H9 (cell line): ENCODE measurements around the gene PYROXD2. TPM values are rescaled to one million over a fixed set of nuclear protein-coding genes. Genes with fewer than 3 reads are reported as not detected.

ENCODE experiments used
- DNase-seq: peaks from one replicate; pipeline ENCODE4 v3.0.0-alpha.2; 2017
- H2AFZ ChIP-seq: one replicate; pipeline ENCODE4 v1.6.1; 2013; ENCODE audit warnings: mild to moderate bottlenecking, low read length, control low read depth, moderate library complexity
- H2AK5ac ChIP-seq: 2 replicates; pipeline ENCODE4 v1.6.1; 2013; ENCODE audit warnings: low read length, control low read depth, mixed read lengths; ENCODE audit not compliant: insufficient read length
- H2BK120ac ChIP-seq: one replicate; pipeline ENCODE4 v1.6.1; 2013; ENCODE audit warnings: low read depth, mild to moderate bottlenecking, low read length, control low read depth, inconsistent platforms; ENCODE audit not compliant: poor library complexity, severe bottlenecking
- H2BK12ac ChIP-seq: 2 replicates; pipeline ENCODE4 v1.6.1; 2013; ENCODE audit warnings: low read length, control low read depth, mixed read lengths, low read depth; ENCODE audit not compliant: insufficient read length
- H2BK15ac ChIP-seq: 2 replicates; pipeline ENCODE4 v1.6.1; 2013; ENCODE audit warnings: low read depth, low read length, control low read depth
- H2BK20ac ChIP-seq: one replicate; pipeline ENCODE4 v1.6.1; 2013; ENCODE audit warnings: low read depth, mild to moderate bottlenecking, low read length, control low read depth, inconsistent platforms; ENCODE audit not compliant: poor library complexity, severe bottlenecking
- H2BK5ac ChIP-seq: 2 replicates; pipeline ENCODE4 v1.6.1; 2013; ENCODE audit warnings: low read length, control low read depth, mixed read lengths; ENCODE audit not compliant: insufficient read length
- H3K14ac ChIP-seq: 2 replicates; pipeline ENCODE4 v1.6.1; 2013; ENCODE audit warnings: low read length, control low read depth; ENCODE audit not compliant: insufficient read depth
- H3K18ac ChIP-seq: 2 replicates; pipeline ENCODE4 v1.6.1; 2013; ENCODE audit warnings: low read depth, mild to moderate bottlenecking, mixed read lengths, low read length, control low read depth; ENCODE audit not compliant: insufficient read length
- H3K23ac ChIP-seq: 2 replicates; pipeline ENCODE4 v1.6.1; 2013; ENCODE audit warnings: low read length, control low read depth, mixed read lengths, low read depth; ENCODE audit not compliant: insufficient read length
- H3K23me2 ChIP-seq: 2 replicates; pipeline ENCODE4 v1.6.1; 2013; ENCODE audit warnings: low read depth, mild to moderate bottlenecking, mixed read lengths, low read length, control low read depth; ENCODE audit not compliant: insufficient read length, poor library complexity, severe bottlenecking
- H3K27ac ChIP-seq: 2 replicates; pipeline ENCODE4 v1.5.1; 2013; ENCODE audit warnings: low read length, control low read depth, mixed read lengths, low read depth; ENCODE audit not compliant: insufficient read length
- H3K27me3 ChIP-seq: 2 replicates; pipeline ENCODE4 v1.6.1; 2013; ENCODE audit warnings: low read length, control low read depth, inconsistent platforms; ENCODE audit not compliant: insufficient read depth
- H3K4ac ChIP-seq: 2 replicates; pipeline ENCODE4 v1.6.1; 2013; ENCODE audit warnings: low read depth, mild to moderate bottlenecking, control low read depth, inconsistent platforms, low read length, moderate library complexity
- H3K4me1 ChIP-seq: 2 replicates; pipeline ENCODE4 v1.6.1; 2013; ENCODE audit warnings: low read length, control low read depth, inconsistent platforms; ENCODE audit not compliant: insufficient read depth
- H3K4me2 ChIP-seq: 2 replicates; pipeline ENCODE4 v1.6.1; 2013; ENCODE audit warnings: low read length, control low read depth, mixed read lengths; ENCODE audit not compliant: insufficient read length, insufficient read depth
- H3K56ac ChIP-seq: 2 replicates; pipeline ENCODE4 v1.6.1; 2013; ENCODE audit warnings: low read depth, mild to moderate bottlenecking, mixed read lengths, low read length, control low read depth; ENCODE audit not compliant: insufficient read length
- H3K79me1 ChIP-seq: 2 replicates; pipeline ENCODE4 v1.6.1; 2013; ENCODE audit warnings: low read depth, mild to moderate bottlenecking, moderate library complexity, low read length, control low read depth, inconsistent platforms; ENCODE audit not compliant: insufficient read depth, poor library complexity, severe bottlenecking
- H3K79me2 ChIP-seq: 2 replicates; pipeline ENCODE4 v1.6.1; 2013; ENCODE audit warnings: low read length, control low read depth, inconsistent platforms; ENCODE audit not compliant: insufficient read depth
- H3K9ac ChIP-seq: 2 replicates; pipeline ENCODE4 v1.6.1; 2013; ENCODE audit warnings: low read length, control low read depth, mixed read lengths; ENCODE audit not compliant: insufficient read length; ENCODE audit errors: extremely low read depth
- H3K9me3 ChIP-seq: one replicate; pipeline ENCODE4 v1.6.1; 2013; ENCODE audit warnings: low read depth, low read length, inconsistent platforms; ENCODE audit not compliant: control insufficient read depth
- H3T11ph ChIP-seq: one replicate; pipeline ENCODE4 v1.6.1; 2013; ENCODE audit warnings: mild to moderate bottlenecking, low read length, control low read depth, inconsistent platforms
- H4K20me1 ChIP-seq: one replicate; pipeline ENCODE4 v1.6.1; 2013; ENCODE audit not compliant: control insufficient read depth, insufficient read length, insufficient read depth
- H4K5ac ChIP-seq: 2 replicates; pipeline ENCODE4 v1.6.1; 2013; ENCODE audit warnings: low read depth, mild to moderate bottlenecking, mixed read lengths, low read length, control low read depth; ENCODE audit not compliant: insufficient read length
- H4K8ac ChIP-seq: replicated peaks from 2 replicates; pipeline ENCODE4 v1.6.1; 2013; ENCODE audit warnings: low read length, control low read depth, mixed read lengths, low read depth; ENCODE audit not compliant: insufficient read length
- H4K91ac ChIP-seq: 2 replicates; pipeline ENCODE4 v1.6.1; 2013; ENCODE audit warnings: low read depth, mild to moderate bottlenecking, moderate library complexity, mixed read lengths, low read length, control low read depth; ENCODE audit not compliant: insufficient read length
- H3K27ac Mint-ChIP-seq, 3 experiments: 2 replicates in 2 of 3; 3 replicates in 1 of 3; pipeline ENCODE4 v1.8.0; 2020 to 2021; ENCODE audit warnings: mixed read lengths in 3 of 3, mild to moderate bottlenecking in 1 of 3, moderate library complexity in 1 of 3
- H3K27me3 Mint-ChIP-seq: 2 replicates; pipeline ENCODE4 v1.8.0; 2021; ENCODE audit warnings: low read depth, mild to moderate bottlenecking, moderate library complexity, mixed read lengths
- H3K36me3 Mint-ChIP-seq, 3 experiments: 2 replicates in 2 of 3; 3 replicates in 1 of 3; pipeline ENCODE4 v1.8.0; 2020 to 2021; ENCODE audit warnings: low read depth in 3 of 3, mixed read lengths in 3 of 3; ENCODE audit not compliant: insufficient read depth in 1 of 3
- H3K4me1 Mint-ChIP-seq, 2 experiments: 2 replicates each; pipeline ENCODE4 v1.8.0; 2020; ENCODE audit warnings: mixed read lengths in 2 of 2
- H3K4me3 Mint-ChIP-seq, 2 experiments: 2 replicates in 1 of 2; 3 replicates in 1 of 2; pipeline ENCODE4 v1.8.0; 2020 to 2021; ENCODE audit warnings: mild to moderate bottlenecking in 2 of 2, mixed read lengths in 2 of 2, moderate library complexity in 1 of 2
- H3K9me3 Mint-ChIP-seq, 2 experiments: 2 replicates in 1 of 2; 3 replicates in 1 of 2; pipeline ENCODE4 v1.8.0; 2020; ENCODE audit warnings: mild to moderate bottlenecking in 2 of 2, mixed read lengths in 2 of 2, moderate library complexity in 1 of 2
- CTCF ChIP-seq: fragments of 200-600 bp; sonication (generic); conservative IDR thresholded peaks from 3 replicates; pipeline ENCODE4 v1.8.0; 2021; ENCODE audit warnings: antibody characterized with exemption, mild to moderate bottlenecking
- WGBS: extraction: QIAGEN DNeasy Blood & Tissue Kit; methylation state at CpG from one replicate; pipeline ENCODE4 v1.1.7; 2013; ENCODE audit warnings: missing lambda C conversion rate, low lambda C conversion rate, mixed read lengths; ENCODE audit not compliant: insufficient read length; ENCODE audit errors: extremely low coverage; 5-methylcytosine and 5-hydroxymethylcytosine counted together
- total RNA-seq: library from RNA; stranded (reverse); gene quantifications from 2 replicates; pipeline ENCODE4 v1.2.1, GENCODE V29; 2021

Gene PYROXD2
- total RNA-seq, 1 experiment from 2014 or later = 5.3 TPM

GRCh38 chr10:98415731-98416119 is 743 bp upstream of the PYROXD2 start:
- Histone ChIP-seq H3K27me3 (no peaks in the 10 kb centered on the region), H2AK5ac (no peak overlapping the region), H2AFZ (no peak overlapping the region), H3K4me2 (peak overlapping the region; percentile 49), H3K56ac (no peak overlapping the region), H4K91ac (no peak overlapping the region), H3K14ac (0 out of 2 replicates have a peak overlapping the region, but pooled peaks have one; percentile 11), H3K9ac (no peak overlapping the region), H3K23ac (no peak overlapping the region), H4K20me1 (no peaks in the 10 kb centered on the region), H2BK120ac (no peak overlapping the region), H4K5ac (no peak overlapping the region), H3K9me3 (no peaks in the 10 kb centered on the region), H3K79me1 (no peaks in the 10 kb centered on the region), H3K79me2 (no peaks in the 10 kb centered on the region), H3T11ph (no peak overlapping the region), H3K27ac (no peak overlapping the region), H2BK20ac (no peak overlapping the region), H2BK5ac (no peak overlapping the region), H3K18ac (peak overlapping the region; percentile 49), H4K8ac (no peak overlapping the region), H2BK15ac (no peak overlapping the region), H3K4me1 (peaks cover 6% of the 10 kb centered on the region; the same call in 1 of the 2 replicates), H2BK12ac (no peak overlapping the region), H3K4ac (no peak overlapping the region), H3K23me2 (peaks cover 7% of the 10 kb centered on the region)
- H3K36me3 Mint-ChIP-seq = peaks cover 0 to 8% (median 4%) of the 10 kb centered on the region in 3 experiments; a peak in 3 of 7 replicates
- H3K4me3 Mint-ChIP-seq = no peak overlapping the region
- TF ChIP-seq CTCF = no peak
- H3K4me1 Mint-ChIP-seq = peaks cover 15% of the 10 kb centered on the region in 2 experiments
- H3K9me3 Mint-ChIP-seq = no peaks in the 10 kb centered on the region
- no CpG with 5 or more reads among the region's 8 CpGs for WGBS
- no peaks in the 10 kb centered on the region; the same call in 1 of the 2 replicates for H3K27me3 Mint-ChIP-seq
- H3K27ac Mint-ChIP-seq = no peak overlapping the region
- no peak for DNase-seq
